Suprapubic skin (tissue), 3 donors: ENCODE measurements around the gene TCF7L2.

Experiments used
- POLR2A ChIP-seq, 2 donors: fragments of 450-650 bp; IDR thresholded peaks; one replicate each; pipeline ENCODE4 v1.6.1; 2017; ENCODE audit warnings: antibody characterized with exemption in 2 of 2, mild to moderate bottlenecking in 2 of 2, moderate library complexity in 2 of 2
- TF ChIP-seq, protein P1 (sequence below), 2 donors: fragments of 200-600 bp in 1 of 2; fragments of 450-650 bp in 1 of 2; sonication (generic) in 1 of 2; IDR thresholded peaks; one replicate each; pipeline ENCODE4 v1.5.1; 2016 to 2019; ENCODE audit warnings: antibody characterized with exemption in 2 of 2, mild to moderate bottlenecking in 1 of 2, moderate library complexity in 1 of 2

GRCh38 chr10:113045147-113046055 lies 95.4 kb downstream of the TCF7L2 start:
- TF ChIP-seq, protein P1, sequence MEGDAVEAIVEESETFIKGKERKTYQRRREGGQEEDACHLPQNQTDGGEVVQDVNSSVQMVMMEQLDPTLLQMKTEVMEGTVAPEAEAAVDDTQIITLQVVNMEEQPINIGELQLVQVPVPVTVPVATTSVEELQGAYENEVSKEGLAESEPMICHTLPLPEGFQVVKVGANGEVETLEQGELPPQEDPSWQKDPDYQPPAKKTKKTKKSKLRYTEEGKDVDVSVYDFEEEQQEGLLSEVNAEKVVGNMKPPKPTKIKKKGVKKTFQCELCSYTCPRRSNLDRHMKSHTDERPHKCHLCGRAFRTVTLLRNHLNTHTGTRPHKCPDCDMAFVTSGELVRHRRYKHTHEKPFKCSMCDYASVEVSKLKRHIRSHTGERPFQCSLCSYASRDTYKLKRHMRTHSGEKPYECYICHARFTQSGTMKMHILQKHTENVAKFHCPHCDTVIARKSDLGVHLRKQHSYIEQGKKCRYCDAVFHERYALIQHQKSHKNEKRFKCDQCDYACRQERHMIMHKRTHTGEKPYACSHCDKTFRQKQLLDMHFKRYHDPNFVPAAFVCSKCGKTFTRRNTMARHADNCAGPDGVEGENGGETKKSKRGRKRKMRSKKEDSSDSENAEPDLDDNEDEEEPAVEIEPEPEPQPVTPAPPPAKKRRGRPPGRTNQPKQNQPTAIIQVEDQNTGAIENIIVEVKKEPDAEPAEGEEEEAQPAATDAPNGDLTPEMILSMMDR (IDR thresholded peaks at IDR 0.05) = no peak
- TF ChIP-seq POLR2A (IDR thresholded peaks at IDR 0.05) = no peak
